Measurements from ENCODE around the gene CATSPERD. TPM values are rescaled to one million over a fixed set of nuclear protein-coding genes. Genes with fewer than 3 reads are reported as not detected.
"Not testable (repeated sequence)": the region's sequence is repeated elsewhere in the genome, so short reads cannot be mapped to it uniquely, and the experiment has no call there.

CATSPERD gene
- total RNA-seq, 1 donor from 2014 or later = not detected

GRCh38 chr19:5698635-5699422 lies 21.6 kb upstream of the CATSPERD start:
- H3K4me3 Mint-ChIP-seq (ENCODE audit: unreplicated experiment) = no peak overlapping the region
- H3K36me3 ChIP-seq (ENCODE audit: insufficient read depth, low read length) = peaks cover 13% of the 10 kb centered on the region
- peaks cover 64% of the 10 kb centered on the region for H4K20me1 ChIP-seq (ENCODE audit: insufficient read depth, low read length)
- H3K9me3 ChIP-seq (ENCODE audit: insufficient read depth, low read depth, low read length) = no peaks in the 10 kb centered on the region
- no peak for TF ChIP-seq EZH2 (IDR thresholded peaks at IDR 0.05; ENCODE audit: insufficient read depth, low read length)
- TF ChIP-seq, protein P1, sequence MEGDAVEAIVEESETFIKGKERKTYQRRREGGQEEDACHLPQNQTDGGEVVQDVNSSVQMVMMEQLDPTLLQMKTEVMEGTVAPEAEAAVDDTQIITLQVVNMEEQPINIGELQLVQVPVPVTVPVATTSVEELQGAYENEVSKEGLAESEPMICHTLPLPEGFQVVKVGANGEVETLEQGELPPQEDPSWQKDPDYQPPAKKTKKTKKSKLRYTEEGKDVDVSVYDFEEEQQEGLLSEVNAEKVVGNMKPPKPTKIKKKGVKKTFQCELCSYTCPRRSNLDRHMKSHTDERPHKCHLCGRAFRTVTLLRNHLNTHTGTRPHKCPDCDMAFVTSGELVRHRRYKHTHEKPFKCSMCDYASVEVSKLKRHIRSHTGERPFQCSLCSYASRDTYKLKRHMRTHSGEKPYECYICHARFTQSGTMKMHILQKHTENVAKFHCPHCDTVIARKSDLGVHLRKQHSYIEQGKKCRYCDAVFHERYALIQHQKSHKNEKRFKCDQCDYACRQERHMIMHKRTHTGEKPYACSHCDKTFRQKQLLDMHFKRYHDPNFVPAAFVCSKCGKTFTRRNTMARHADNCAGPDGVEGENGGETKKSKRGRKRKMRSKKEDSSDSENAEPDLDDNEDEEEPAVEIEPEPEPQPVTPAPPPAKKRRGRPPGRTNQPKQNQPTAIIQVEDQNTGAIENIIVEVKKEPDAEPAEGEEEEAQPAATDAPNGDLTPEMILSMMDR (IDR thresholded peaks at IDR 0.05; ENCODE audit: insufficient read depth, low read depth, low read length) = no peak
- H3K27ac Mint-ChIP-seq (ENCODE audit: unreplicated experiment) = peak overlapping the region; percentile 58
- H3K79me2 ChIP-seq (ENCODE audit: insufficient read depth, low read length) = peaks cover 33% of the 10 kb centered on the region
- H3K4me1 Mint-ChIP-seq (ENCODE audit: low read depth, unreplicated experiment) = peaks cover 3% of the 10 kb centered on the region
- FAIRE-seq = no peak
- no peak overlapping the region for H3K9ac ChIP-seq (ENCODE audit: low read length)
- no peak overlapping the region for H3K4me3 ChIP-seq (ENCODE audit: insufficient read depth, low read depth, low read length)
- H3K9me3 Mint-ChIP-seq (ENCODE audit: unreplicated experiment) = no peaks in the 10 kb centered on the region
- H3K27me3 Mint-ChIP-seq (ENCODE audit: low read depth, unreplicated experiment) = no peaks in the 10 kb centered on the region
- no peak overlapping the region for H2AFZ ChIP-seq (ENCODE audit: low read depth, low read length)
- H3K4me1 ChIP-seq (ENCODE audit: insufficient read depth, low read length) = no peaks in the 10 kb centered on the region
- no peak overlapping the region for H3K4me2 ChIP-seq (ENCODE audit: low read length)
- peaks cover 15% of the 10 kb centered on the region for H3K36me3 Mint-ChIP-seq (ENCODE audit: low read depth, unreplicated experiment)
- DNase-seq (ENCODE audit: low read depth) = no peak
- no peaks in the 10 kb centered on the region for H3K27me3 ChIP-seq (ENCODE audit: insufficient read depth, low read length)
- no peak overlapping the region for H3K27ac ChIP-seq (ENCODE audit: low read depth, low read length)

DNA sequence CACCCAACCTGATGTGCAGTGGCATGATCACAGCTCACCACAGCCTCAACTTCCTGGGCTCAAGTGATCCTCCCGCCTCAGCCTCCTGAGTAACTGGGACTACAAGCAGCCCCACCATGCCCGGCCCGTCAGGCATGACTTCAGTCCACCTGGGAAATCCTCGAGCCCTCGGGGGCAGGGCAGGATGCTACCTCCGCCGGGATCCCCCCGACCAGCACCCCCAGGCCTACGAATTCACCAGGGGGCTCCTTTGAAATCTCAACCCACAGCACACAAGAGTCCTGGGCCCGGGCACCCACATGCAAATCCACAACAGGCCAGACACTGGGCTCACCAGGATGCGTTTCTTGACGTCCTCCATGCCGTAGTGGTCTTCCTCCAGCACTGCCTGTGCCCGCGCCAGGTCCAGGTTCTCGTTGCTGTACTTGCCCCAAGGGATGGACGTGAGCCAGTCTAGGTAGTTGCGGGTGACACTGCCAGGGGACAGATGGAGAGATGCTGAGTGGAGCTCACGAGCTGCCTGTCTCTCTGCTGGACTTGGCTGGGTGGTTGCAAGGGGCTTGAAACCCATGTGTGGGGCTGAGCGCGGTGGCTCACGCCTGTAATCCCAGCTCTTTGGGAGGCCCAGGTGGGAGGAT lies 19.9 kb upstream of the CATSPERD start:
- Histone ChIP-seq H3K4me1 (ENCODE audit: insufficient read depth, low read length) (no peaks in the 10 kb centered on the region), H3K9ac (ENCODE audit: low read length) (no peak overlapping the region), H3K36me3 (ENCODE audit: insufficient read depth, low read length) (peaks cover 18% of the 10 kb centered on the region), H3K79me2 (ENCODE audit: insufficient read depth, low read length) (peaks cover 20% of the 10 kb centered on the region), H3K9me3 (ENCODE audit: insufficient read depth, low read depth, low read length) (no peaks in the 10 kb centered on the region), H2AFZ (ENCODE audit: low read depth, low read length) (no peak overlapping the region), H3K4me2 (ENCODE audit: low read length) (no peak overlapping the region), H3K4me3 (ENCODE audit: insufficient read depth, low read depth, low read length) (no peak overlapping the region), H4K20me1 (ENCODE audit: insufficient read depth, low read length) (peaks cover 49% of the 10 kb centered on the region), H3K27ac (ENCODE audit: low read depth, low read length) (no peak overlapping the region), H3K27me3 (ENCODE audit: insufficient read depth, low read length) (no peaks in the 10 kb centered on the region)
- Mint-ChIP-seq H3K4me1 (ENCODE audit: low read depth, unreplicated experiment) (peaks cover 3% of the 10 kb centered on the region), H3K4me3 (ENCODE audit: unreplicated experiment) (no peak overlapping the region), H3K27ac (ENCODE audit: unreplicated experiment) (peak overlapping the region; percentile 12), H3K27me3 (ENCODE audit: low read depth, unreplicated experiment) (no peaks in the 10 kb centered on the region), H3K9me3 (ENCODE audit: unreplicated experiment) (no peaks in the 10 kb centered on the region), H3K36me3 (ENCODE audit: low read depth, unreplicated experiment) (peaks cover 15% of the 10 kb centered on the region)
- FAIRE-seq = no peak
- TF ChIP-seq EZH2 (IDR thresholded peaks at IDR 0.05; ENCODE audit: insufficient read depth, low read length) = no peak
- TF ChIP-seq, protein P1 (IDR thresholded peaks at IDR 0.05; ENCODE audit: insufficient read depth, low read depth, low read length) = no peak
- DNase-seq (ENCODE audit: low read depth) = no peak

DNA sequence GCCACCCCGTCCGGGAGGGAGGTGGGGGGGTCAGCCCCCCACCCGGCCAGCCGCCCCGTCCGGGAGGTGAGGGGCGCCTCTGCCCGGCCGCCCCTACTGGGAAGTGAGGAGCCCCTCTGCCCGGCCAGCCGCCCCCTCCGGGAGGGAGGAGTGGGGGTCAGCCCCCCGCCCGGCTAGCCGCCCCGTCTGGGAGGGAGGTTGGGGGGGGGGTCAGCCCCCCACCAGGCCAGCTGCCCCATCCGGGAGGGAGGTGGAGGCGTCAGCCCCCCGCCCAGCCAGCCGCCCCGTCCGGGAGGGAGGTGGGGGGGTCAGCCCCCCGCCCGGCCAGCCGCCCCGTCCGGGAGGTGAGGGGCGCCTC lies 18.4 kb upstream of the CATSPERD start:
- not testable (repeated sequence) for H3K27me3 Mint-ChIP-seq (ENCODE audit: low read depth, unreplicated experiment); H3K4me3 ChIP-seq (ENCODE audit: insufficient read depth, low read depth, low read length); H3K27ac ChIP-seq (ENCODE audit: low read depth, low read length); DNase-seq (ENCODE audit: low read depth); FAIRE-seq; H3K27me3 ChIP-seq (ENCODE audit: insufficient read depth, low read length); H3K4me1 ChIP-seq (ENCODE audit: insufficient read depth, low read length); H3K4me1 Mint-ChIP-seq (ENCODE audit: low read depth, unreplicated experiment); H3K4me3 Mint-ChIP-seq (ENCODE audit: unreplicated experiment); H3K9me3 Mint-ChIP-seq (ENCODE audit: unreplicated experiment); H3K9ac ChIP-seq (ENCODE audit: low read length); H3K27ac Mint-ChIP-seq (ENCODE audit: unreplicated experiment); H2AFZ ChIP-seq (ENCODE audit: low read depth, low read length); H3K9me3 ChIP-seq (ENCODE audit: insufficient read depth, low read depth, low read length); H3K4me2 ChIP-seq (ENCODE audit: low read length); H3K79me2 ChIP-seq (ENCODE audit: insufficient read depth, low read length)
- peaks cover 17% of the 10 kb centered on the region for H3K36me3 Mint-ChIP-seq (ENCODE audit: low read depth, unreplicated experiment)
- peaks cover 21% of the 10 kb centered on the region for H3K36me3 ChIP-seq (ENCODE audit: insufficient read depth, low read length)
- peaks cover 35% of the 10 kb centered on the region for H4K20me1 ChIP-seq (ENCODE audit: insufficient read depth, low read length)
